Esophagus squamous epithelium (tissue), 4 donors: ENCODE measurements around the gene MRPL33.

Experiments used
- POLR2A ChIP-seq, 4 donors: fragments of 450-650 bp; IDR thresholded peaks; one replicate each; pipeline ENCODE4 v1.6.1; 2017; ENCODE audit warnings: antibody characterized with exemption in 4 of 4, mild to moderate bottlenecking in 4 of 4, moderate library complexity in 3 of 4
- TF ChIP-seq, protein P1 (sequence below), 6 experiments: fragments of 450-650 bp in 4 of 6; fragments of 200-600 bp in 2 of 6; sonication (generic) in 2 of 6; IDR thresholded peaks; one replicate each; pipeline ENCODE4 v1.5.1; 2016 to 2019; ENCODE audit warnings: antibody characterized with exemption in 6 of 6, mild to moderate bottlenecking in 4 of 6, moderate library complexity in 4 of 6

GRCh38 chr2:27738349-27739057 lies 33.0 kb upstream of the MRPL33 start:
- TF ChIP-seq, protein P1, sequence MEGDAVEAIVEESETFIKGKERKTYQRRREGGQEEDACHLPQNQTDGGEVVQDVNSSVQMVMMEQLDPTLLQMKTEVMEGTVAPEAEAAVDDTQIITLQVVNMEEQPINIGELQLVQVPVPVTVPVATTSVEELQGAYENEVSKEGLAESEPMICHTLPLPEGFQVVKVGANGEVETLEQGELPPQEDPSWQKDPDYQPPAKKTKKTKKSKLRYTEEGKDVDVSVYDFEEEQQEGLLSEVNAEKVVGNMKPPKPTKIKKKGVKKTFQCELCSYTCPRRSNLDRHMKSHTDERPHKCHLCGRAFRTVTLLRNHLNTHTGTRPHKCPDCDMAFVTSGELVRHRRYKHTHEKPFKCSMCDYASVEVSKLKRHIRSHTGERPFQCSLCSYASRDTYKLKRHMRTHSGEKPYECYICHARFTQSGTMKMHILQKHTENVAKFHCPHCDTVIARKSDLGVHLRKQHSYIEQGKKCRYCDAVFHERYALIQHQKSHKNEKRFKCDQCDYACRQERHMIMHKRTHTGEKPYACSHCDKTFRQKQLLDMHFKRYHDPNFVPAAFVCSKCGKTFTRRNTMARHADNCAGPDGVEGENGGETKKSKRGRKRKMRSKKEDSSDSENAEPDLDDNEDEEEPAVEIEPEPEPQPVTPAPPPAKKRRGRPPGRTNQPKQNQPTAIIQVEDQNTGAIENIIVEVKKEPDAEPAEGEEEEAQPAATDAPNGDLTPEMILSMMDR (IDR thresholded peaks at IDR 0.05) = no peak
- TF ChIP-seq POLR2A (IDR thresholded peaks at IDR 0.05) = no peak
